Keratinocyte (primary cell): Measurements from ENCODE around the gene VSIR. TPM values are rescaled to one million over a fixed set of nuclear protein-coding genes. Genes with fewer than 3 reads are reported as not detected.

ENCODE experiments used
- DNase-seq: peaks from one replicate; pipeline ENCODE4 v3.0.0-alpha.2; 2011; ENCODE audit warnings: low read depth, missing footprints, low spot score
- FAIRE-seq: peaks from 2 replicates; lab custom pipeline; 2011; peaks lifted over from hg19 to GRCh38; lab: Jason Lieb, UNC
- H2AFZ ChIP-seq: 2 replicates; pipeline ENCODE4 v1.6.0; 2012; ENCODE audit warnings: low read length, control low read depth, inconsistent platforms; ENCODE audit not compliant: control insufficient read depth
- H3K27ac ChIP-seq: 2 replicates; pipeline ENCODE4 v1.5.1; 2011; ENCODE audit warnings: low read length; ENCODE audit not compliant: control insufficient read depth, insufficient read depth
- H3K27me3 ChIP-seq: 3 replicates; pipeline ENCODE4 v1.6.0; 2011; ENCODE audit warnings: low read length; ENCODE audit not compliant: control insufficient read depth, insufficient read depth; ENCODE audit errors: extremely low read depth
- H3K36me3 ChIP-seq, 2 experiments: 2 replicates in 1 of 2; 3 replicates in 1 of 2; pipeline ENCODE4 v1.5.1; 2011; ENCODE audit warnings: low read length in 2 of 2, mild to moderate bottlenecking in 1 of 2; ENCODE audit not compliant: control insufficient read depth in 2 of 2, insufficient read depth in 2 of 2; ENCODE audit errors: extremely low read depth in 1 of 2
- H3K4me1 ChIP-seq: 3 replicates; pipeline ENCODE4 v1.5.1; 2011; ENCODE audit warnings: low read length; ENCODE audit not compliant: control insufficient read depth, insufficient read depth; ENCODE audit errors: extremely low read depth
- H3K4me2 ChIP-seq: 3 replicates; pipeline ENCODE4 v1.6.0; 2011; ENCODE audit warnings: low read depth, low read length; ENCODE audit not compliant: control insufficient read depth, insufficient read depth; ENCODE audit errors: extremely low read depth
- H3K4me3 ChIP-seq, 3 experiments: fragments of 200-600 bp in 1 of 3; sonication (generic) in 1 of 3; 2 replicates in 2 of 3; 3 replicates in 1 of 3; pipeline ENCODE4 v1.5.1; 2011 to 2016; ENCODE audit warnings: low read length in 3 of 3, mild to moderate bottlenecking in 3 of 3, control low read depth in 2 of 3, inconsistent platforms in 1 of 3, low read depth in 1 of 3, mixed read lengths in 1 of 3, mixed run types in 1 of 3, moderate library complexity in 1 of 3; ENCODE audit not compliant: control insufficient read depth in 2 of 3, insufficient read depth in 2 of 3; ENCODE audit errors: extremely low read depth in 1 of 3
- H3K79me2 ChIP-seq: 2 replicates; pipeline ENCODE4 v1.6.0; 2012; ENCODE audit warnings: low read length; ENCODE audit not compliant: control insufficient read depth, insufficient read depth
- H3K9ac ChIP-seq: 3 replicates; pipeline ENCODE4 v1.6.0; 2011; ENCODE audit warnings: low read length; ENCODE audit not compliant: control insufficient read depth, insufficient read depth; ENCODE audit errors: extremely low read depth
- H3K9me1 ChIP-seq: 3 replicates; pipeline ENCODE4 v1.6.0; 2011; ENCODE audit warnings: low read length; ENCODE audit not compliant: control insufficient read depth, insufficient read depth; ENCODE audit errors: extremely low read depth
- H3K9me3 ChIP-seq: 2 replicates; pipeline ENCODE4 v1.5.1; 2012; ENCODE audit warnings: low read depth, low read length; ENCODE audit not compliant: control insufficient read depth
- H4K20me1 ChIP-seq: 3 replicates; pipeline ENCODE4 v1.6.0; 2011; ENCODE audit warnings: low read length; ENCODE audit not compliant: control insufficient read depth, insufficient read depth; ENCODE audit errors: extremely low read depth
- CTCF ChIP-seq, 3 experiments: IDR thresholded peaks in 1 of 3; conservative IDR thresholded peaks in 1 of 3; optimal IDR thresholded peaks in 1 of 3; 2 replicates in 2 of 3; 3 replicates in 1 of 3; pipeline versions ENCODE3 to v1.5.1; 2011; ENCODE audit warnings: low read length in 3 of 3, mild to moderate bottlenecking in 3 of 3, moderate library complexity in 2 of 3, control low read depth in 1 of 3, inconsistent platforms in 1 of 3; ENCODE audit not compliant: insufficient read depth in 2 of 3; ENCODE audit errors: extremely low read depth in 1 of 3
- EZH2 ChIP-seq: IDR thresholded peaks from one replicate; pipeline ENCODE4 v1.6.1; 2012; ENCODE audit warnings: inconsistent platforms, mild to moderate bottlenecking, low read length, moderate library complexity
- dilution Hi-C: fragments of 300-500 bp; cut with MboI; formaldehyde crosslinking; loops from one replicate; pipeline ENCODE4 v1.7.0; 2020; ENCODE audit warnings: low sequenced_read_pairs; ENCODE audit not compliant: extremely low pct_ligation_motif_present
- polyA plus RNA-seq, 5 experiments: library from polyadenylated mRNA; depleted of rRNA in 3 of 5; stranded (reverse) in 3 of 5; stranded (forward) in 1 of 5; unstranded in 1 of 5; fragments of >200 nt; gene quantifications; 1 replicate in 1 of 5; 2 replicates in 3 of 5; 3 replicates in 1 of 5; pipeline versions ENCODE4 v1.2.1 to v1.2.3, GENCODE V29; 2011 to 2012; ENCODE audit warnings: missing spikeins in 2 of 5, low read depth in 1 of 5, low replicate concordance in 1 of 5

VSIR gene
- polyA plus RNA-seq, 1 donor (not counting 4 experiments of a cell fraction or from before 2014, with no cell fraction given), result 8.1 TPM

- H3K4me1 ChIP-seq, result peaks cover 54% of the 10 kb centered on the region
- H3K9me1 ChIP-seq, result no peaks in the 10 kb centered on the region
- H2AFZ ChIP-seq, result no peak overlapping the region
- DNase-seq (no peak), FAIRE-seq (no peak)
- H3K79me2 ChIP-seq, result peaks cover 3% of the 10 kb centered on the region
- TF ChIP-seq CTCF (optimal IDR thresholded peaks at IDR 0.05 in 1 of 3, IDR thresholded peaks at IDR 0.05 in 1 of 3, conservative IDR thresholded peaks at IDR 0.05 in 1 of 3; ENCODE audit: extremely low read depth in 1 of 3, insufficient read depth in 2 of 3, low read length in 3 of 3) (no peak), EZH2 (no peak)
- H3K36me3 ChIP-seq, result no peaks in the 10 kb centered on the region
- H3K4me2 ChIP-seq, result no peak overlapping the region
- dilution Hi-C loops, result no loop called here
- H3K4me3 ChIP-seq, result no peak overlapping the region
- H3K27ac ChIP-seq, result no peak overlapping the region
- no peak overlapping the region for H3K9ac ChIP-seq
- H4K20me1 ChIP-seq, result no peaks in the 10 kb centered on the region
- no peaks in the 10 kb centered on the region for H3K27me3 ChIP-seq
- no peaks in the 10 kb centered on the region for H3K9me3 ChIP-seq
Measured at GRCh38 chr10:71770255-71770654, 3.1 kb downstream of the VSIR start.

- FAIRE-seq, result no peak
- no peak for DNase-seq
- Histone ChIP-seq H3K4me3 (peak overlapping the region in 2 of 3 experiments; percentile 33 to 44), H4K20me1 (no peaks in the 10 kb centered on the region), H3K9ac (peak overlapping the region; percentile 30), H3K4me1 (peaks cover 51% of the 10 kb centered on the region), H3K9me3 (no peaks in the 10 kb centered on the region), H3K36me3 (no peaks in the 10 kb centered on the region), H2AFZ (no peak overlapping the region), H3K27ac (peak overlapping the region; percentile 50), H3K4me2 (peak overlapping the region; percentile 65), H3K9me1 (no peaks in the 10 kb centered on the region), H3K27me3 (no peaks in the 10 kb centered on the region), H3K79me2 (peaks cover 3% of the 10 kb centered on the region)
- dilution Hi-C loops, result no loop called here
- TF ChIP-seq EZH2 (no peak), CTCF (optimal IDR thresholded peaks at IDR 0.05 in 1 of 3, IDR thresholded peaks at IDR 0.05 in 1 of 3, conservative IDR thresholded peaks at IDR 0.05 in 1 of 3; ENCODE audit: extremely low read depth in 1 of 3, insufficient read depth in 2 of 3, low read length in 3 of 3) (no peak)
Measured at GRCh38 chr10:71769279-71769823, 4.0 kb downstream of the VSIR start.
